Measurements from ENCODE around the gene BRCA1.
"Not testable (repeated sequence)": the region's sequence is repeated elsewhere in the genome, so short reads cannot be mapped to it uniquely, and the experiment has no call there.

Gene BRCA1

DNA sequence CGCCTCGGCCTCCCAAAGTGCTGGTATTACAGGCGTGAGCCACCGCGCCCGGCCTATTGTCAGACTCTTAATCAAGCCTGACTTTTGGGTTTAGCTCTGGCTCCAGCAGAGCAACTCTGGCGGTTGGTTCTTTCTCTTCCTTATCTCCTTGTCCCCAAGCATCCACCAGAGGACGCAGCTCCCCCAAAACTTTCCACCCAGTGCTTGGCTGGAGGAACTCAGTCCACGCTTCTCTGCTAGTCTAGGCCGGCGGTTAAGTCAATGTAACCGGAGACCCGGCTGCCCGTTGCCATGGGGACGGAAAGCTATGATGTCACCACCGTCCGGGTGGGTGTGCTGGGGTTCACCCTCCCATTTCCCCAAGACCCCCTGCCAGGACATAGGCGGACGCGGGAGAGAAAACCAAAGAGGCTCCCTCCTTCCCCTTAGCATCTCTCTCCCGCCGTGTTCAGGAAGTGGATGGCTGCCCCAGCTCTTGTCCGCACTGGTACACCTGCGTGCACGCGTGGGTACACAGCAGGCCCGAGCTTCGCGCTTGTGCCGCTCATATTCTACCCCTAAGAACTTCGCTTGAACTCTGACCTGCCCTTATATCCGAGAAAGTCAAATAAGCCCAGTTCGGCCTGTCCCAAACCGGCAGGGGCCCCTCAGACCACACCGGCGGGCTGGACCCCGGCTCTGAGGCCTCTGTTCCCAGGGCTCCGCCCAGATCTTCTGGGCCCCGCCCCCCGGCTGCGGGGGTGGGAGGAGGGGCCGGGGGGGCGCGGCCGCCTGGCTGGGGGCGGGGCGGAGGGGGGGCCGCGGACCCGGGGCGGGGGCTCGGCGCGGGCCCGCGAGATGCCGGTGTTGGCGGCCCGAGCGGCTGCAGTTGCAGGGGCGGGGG lies 100.5 kb downstream of the BRCA1 start, which contains the start of gene RND2:
Gene RND2, plus strand, starts transcription at position 825 of the 883 bp plus-strand sequence. CDS start 117 bp downstream, outside the sequence.
- DNase-seq, result peak; percentile 78 to 81

DNA sequence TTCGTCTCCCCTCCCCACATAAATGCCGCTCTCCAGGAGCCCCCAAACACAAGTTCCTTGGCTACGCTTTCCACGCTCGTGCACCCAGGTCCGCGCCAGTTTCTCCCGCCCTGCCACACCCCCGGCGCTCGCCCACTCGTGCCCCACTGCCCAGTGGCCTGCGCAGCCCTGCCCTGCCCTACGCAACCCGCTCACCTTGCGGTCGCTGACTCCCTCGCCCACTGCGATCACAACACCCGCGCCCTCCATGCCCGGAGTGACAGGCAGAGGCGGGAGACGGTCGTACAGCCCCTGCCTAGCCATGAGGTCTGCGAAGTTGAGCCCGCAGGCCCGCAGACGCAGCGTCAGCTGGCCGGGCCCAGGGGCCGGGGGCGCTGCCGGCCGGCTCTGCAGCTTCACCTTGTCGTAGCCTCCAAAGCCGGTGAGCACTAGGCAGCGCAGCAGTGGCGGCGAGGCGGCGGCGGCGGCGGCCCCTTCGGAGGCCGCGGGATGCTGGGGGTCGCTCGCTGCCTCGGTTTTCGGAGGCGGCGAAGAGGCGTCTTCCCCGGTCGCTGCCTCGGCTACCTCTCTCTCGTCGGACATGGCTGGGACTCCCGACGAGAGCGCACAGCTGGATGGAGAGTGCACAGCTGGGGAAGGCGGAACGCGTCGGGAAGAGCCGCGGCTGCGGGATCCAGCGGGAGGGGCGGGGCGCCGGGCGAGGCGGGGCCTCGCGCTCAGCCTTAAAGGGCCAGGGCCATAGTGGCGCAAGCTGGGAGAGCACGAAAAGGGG lies 103.2 kb downstream of the BRCA1 start, which contains the start of gene VAT1:
Gene VAT1, minus strand, starts transcription at position 645 of the 772 bp plus-strand sequence. Its CDS starts 63 bp downstream, at position 582.
- peak; percentile 73 to 80 for DNase-seq

DNA sequence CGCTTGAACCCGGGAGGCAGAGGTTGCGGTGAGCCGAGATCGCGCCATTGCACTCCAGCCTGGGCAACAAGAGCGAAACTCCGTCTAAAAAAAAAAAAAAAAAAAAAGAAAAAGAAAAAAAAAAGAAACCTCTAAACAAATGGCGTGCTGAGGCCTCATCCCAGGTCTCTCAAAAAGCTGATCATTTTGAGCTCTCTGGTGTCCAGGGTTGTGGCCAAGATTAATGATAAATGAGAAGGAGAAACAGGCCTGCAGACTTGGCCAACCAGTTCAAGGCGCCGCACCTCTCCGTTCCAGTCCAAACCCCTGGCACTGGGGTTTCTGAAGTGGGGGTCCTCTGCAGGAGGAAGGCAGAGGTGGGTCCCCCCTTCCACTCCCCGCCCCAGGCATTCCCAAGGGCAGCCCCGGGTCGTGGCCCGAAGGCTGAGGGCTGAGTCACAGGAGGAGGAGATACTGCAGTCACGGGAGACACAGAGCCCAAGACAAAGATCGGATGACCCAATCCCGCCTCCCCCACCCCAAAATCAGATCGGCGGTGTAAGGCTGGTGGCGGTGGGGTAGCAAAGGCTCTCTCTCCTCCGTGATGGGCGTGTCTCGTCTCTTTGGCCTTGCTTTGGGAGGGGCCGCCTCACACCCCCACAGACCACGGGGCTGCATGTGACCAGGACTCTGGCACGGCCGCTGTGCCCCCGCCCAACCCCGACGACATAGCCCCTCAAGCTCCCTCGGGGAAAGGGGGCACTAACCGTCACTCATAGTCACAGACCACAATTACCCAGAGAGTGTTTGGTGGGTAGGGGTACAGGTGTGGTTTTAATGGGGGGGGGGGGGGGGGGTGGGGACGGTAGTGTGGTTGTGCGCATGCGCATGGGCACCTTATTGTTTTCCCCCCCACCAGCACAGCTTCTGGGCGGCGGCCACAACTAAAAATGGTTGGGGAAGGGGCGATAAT lies 104.1 kb downstream of the BRCA1 start:
- DNase-seq, result peak in 1 of 2 donors; percentile 43

DNA sequence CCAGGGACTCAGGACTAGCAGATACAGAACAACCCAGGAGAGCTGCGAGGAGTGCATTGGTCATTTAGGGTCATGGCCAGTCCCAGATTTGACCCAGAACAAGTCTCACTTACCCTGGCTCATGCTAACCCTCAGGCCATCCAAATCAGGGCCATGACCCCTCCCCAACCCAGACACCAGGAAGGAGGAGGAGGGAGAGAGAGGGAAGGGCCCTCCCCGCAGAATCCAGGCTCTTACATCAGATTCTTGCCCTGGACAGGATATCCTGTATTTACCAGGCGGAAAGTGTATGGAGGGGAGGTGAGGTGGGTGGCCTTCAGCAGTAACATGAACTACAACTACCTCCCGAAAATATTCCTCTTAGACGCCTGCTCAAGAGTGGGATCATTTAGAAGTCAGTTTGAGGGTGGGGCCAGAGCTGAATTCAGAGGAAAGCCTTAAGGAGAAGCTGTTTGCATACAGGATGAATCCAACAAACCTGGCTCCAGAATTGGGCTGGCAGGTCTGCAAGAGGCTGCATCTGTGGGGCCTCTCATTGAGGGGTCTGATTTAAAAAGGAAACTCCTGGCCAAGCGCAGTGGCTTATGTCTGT lies 105.0 kb downstream of the BRCA1 start:
- DNase-seq, result no peak

DNA sequence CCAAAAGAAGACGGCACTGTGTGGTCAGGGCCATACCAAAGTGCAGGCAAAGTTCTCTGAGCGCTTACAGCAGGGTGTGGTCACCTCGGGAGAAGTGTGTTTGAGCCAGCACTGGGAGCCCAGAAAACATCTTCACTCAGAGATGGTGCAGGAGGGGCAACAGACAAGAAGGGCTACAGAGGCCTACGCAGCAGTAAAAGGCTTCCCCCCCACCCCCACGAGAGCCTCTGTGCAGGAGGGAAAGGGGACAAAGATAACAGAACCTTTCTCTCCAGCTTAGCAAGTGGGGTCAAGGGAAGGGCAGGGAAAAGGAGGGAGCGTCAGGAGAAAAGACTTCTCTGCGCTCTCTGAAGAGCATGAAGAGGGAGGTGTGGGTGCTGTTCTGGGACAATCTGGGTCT lies 105.7 kb downstream of the BRCA1 start:
- DNase-seq, result no peak

DNA sequence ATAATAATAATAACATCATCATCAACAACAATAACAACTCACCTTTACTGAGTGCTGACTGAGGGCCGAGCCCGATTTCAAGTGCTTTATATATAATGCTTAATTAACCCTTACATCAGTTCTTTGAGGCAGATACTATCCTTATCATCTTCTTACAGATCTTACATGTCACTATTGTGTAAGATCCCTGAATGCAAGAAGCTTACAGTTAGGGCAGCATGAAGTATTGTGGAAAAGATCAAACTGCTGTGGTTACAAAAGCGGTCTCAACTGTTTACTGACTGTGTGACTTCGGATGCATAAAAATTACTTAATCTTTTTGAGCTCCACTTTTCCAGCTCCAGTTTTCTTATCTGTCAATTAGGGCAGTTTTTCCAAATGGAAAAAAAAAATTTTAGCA lies 106.2 kb downstream of the BRCA1 start:
- no peak for DNase-seq

DNA sequence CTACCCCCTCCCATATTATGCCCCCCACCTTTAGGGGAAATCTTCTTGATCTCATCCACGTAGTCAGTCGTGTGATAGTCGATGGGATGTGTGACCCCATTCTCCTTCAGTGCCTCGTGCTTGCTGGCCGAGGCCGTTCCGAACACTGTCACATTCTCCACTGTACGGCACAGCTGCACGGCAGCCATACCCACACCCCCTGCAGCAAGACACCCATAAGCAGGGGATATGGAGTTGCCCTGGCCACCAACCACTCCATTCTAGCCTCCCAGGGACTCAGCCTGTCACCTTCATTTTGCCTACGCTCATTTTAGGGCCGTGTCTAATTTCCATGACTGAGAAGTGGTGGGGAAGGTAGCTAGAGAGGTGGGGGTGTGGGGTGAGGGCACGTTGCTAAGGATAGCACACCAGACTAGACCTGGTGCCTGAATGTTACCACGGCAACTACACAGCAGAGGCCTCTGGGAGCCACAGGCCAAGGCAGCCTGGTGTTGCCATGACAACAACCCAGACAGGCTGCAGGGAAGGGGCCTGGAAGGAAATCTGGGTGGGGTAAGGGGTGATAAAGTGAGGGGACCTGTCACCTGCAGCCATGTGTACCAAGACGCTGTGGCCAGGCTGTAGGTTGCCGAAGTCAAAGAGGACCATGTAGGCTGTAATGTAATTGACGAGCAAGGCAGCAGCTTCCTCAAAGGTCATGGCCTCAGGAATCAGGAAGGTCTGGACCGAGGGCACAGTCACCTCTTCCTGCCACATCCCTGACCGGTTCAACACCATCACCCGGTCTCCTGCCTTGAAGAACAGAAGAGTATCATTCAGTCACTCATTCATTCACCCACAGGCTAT lies 106.9 kb downstream of the BRCA1 start:
- DNase-seq, result no peak

DNA sequence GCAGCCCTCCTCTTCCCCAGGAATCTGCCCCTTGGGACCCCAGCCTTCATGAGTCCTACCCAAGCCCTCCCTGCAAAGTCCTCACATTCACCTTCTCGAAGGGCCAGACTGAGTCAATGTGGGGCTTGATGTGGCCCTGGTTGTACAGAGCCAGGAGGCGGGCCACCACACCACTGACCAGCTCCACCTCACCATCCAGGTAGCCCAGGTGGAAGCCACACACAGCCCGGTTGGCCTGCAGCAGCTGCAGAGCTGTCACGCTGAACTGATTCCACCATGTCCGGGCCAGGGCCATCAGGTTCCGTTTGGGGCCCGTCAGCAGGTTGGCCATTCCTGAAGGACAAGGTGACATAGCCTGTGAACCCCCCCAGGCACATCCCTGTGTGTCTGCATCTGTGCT lies 108.9 kb downstream of the BRCA1 start:
- no peak for DNase-seq

DNA sequence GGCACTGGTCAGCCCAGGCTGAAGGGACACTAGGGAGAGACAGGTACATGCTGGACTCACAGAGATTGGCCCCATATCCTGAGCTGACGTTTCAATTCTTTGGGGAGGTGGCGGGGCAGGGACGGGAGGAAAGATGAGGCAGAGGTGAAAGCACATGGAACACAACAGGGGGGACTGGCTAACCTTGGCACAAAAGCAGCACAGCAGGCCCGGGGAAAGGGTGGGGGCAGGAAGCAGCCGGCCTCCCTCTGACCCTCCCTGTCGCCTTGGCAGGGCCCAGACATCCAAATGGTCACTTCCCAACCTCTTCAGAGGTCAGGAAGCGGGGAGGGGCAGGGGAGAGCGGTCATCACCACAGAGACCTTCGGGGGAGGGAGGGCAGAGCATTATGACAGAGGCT lies 109.6 kb downstream of the BRCA1 start:
- DNase-seq, result no peak

DNA sequence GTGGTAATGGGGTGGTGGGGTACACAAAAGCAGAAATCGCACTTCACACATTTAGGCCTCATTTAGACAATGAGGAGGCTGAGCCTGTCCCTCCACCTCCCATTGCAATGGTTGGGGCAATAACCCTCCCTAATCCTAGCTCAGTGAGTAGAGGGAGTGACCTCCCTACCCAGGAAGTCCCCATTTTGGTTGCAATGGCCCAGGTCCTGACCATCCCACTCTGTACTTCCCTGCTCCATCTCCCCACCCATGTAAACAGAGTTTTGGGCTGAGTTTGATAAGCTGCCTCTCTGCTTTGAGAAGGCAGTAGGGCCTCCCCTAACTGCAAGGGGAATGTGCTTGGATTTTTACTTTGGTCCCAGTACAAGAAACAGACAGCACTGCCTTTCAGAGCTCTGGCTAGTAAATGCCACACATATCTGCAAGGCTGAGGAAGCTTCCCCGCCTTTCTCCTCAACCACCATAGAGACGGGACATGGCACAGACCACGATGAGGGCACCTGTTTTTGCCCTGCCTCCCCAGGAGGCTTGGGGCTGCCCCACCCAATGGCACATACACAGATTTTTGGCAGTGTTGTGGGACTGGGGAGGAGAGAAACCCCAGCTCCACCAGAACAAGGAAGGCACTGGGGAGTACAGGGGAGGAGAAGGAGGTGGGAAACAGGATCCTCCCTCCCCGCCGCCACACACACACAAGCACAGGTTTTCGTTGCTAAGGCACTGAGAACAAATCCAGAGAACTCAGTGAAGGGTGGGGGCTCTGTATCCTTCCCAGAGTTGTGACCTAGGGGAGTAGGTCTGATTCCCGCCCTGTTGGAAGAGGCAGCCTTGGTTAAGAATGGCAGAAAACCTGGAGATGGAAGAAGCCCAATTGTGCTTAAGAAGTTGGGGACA lies 110.3 kb downstream of the BRCA1 start:
- DNase-seq, result no peak

DNA sequence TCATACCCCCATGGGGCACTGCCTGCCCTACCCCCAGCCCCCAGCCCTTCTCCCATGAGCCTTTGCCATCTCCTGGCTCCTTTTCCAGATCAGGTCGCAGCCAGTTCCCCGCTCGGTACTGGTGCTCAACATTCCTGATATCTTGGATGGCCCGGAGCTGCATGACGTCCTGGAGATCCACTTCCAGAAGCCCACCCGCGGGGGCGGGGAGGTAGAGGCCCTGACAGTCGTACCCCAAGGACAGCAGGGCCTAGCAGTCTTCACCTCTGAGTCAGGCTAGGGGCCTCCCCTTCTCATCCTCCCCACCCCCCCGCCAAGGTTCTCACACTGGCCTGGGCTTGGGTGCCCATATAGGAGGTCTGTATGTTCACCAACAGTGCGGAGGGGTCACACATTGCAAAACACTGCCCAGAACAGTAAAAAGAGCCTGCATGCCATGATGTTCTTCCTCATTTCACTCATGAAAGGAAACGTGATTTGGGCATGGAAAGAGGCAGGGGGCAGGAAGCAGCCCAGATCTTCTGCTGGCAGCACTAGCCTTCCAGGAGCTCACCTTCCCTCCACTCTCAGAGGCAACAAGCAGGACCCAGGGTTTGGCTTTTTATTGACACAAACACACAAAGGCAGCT lies 111.0 kb downstream of the BRCA1 start:
- no peak for DNase-seq

DNA sequence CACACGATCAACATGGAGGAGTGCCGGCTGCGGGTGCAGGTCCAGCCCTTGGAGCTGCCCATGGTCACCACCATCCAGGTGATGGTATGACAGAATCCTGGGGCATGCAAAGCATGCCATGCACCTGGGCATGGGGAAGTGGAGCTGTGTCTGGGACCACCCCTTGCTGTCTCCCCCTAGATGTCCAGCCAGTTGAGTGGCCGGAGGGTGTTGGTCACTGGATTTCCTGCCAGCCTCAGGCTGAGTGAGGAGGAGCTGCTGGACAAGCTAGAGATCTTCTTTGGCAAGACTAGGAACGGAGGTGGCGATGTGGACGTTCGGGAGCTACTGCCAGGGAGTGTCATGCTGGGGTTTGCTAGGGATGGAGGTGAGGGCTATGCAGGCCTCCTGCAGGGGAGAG lies 111.9 kb downstream of the BRCA1 start:
- no peak for DNase-seq

DNA sequence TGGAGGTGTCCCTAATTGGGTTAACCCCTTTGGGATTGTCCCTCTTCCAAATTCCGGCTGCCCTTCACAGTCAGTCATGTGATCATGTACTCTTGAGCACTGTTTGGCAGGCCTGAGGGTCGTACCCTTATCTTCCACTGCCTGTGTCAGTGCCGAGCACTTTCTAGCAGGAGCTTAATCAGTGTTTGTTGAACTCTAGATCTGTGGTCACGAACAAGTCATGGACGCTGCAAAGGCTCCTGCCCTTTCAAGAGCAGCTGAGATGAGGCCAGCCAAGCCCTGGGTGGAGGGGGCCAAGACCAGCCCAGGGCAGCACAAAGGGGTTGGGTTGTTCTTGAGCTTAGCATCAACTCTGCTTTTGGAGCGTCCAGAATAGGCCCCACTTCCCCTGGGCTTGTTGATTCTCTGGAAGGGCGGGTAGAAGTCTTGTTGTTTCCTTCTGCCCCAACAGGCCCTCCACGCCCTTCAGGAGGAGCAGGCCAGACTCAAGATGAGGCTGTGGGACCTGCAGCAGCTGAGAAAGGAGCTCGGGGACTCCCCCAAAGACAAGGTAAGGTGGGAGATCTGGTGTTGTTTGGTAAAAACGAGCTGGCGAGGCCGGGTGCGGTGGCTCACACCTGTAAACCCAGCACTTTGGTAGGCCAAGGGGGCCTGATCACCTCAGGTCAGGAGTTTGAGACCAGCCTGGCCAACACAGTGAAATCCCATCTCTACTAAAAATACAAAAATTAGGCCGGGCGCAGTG lies 113.3 kb downstream of the BRCA1 start:
- DNase-seq, result no peak

DNA sequence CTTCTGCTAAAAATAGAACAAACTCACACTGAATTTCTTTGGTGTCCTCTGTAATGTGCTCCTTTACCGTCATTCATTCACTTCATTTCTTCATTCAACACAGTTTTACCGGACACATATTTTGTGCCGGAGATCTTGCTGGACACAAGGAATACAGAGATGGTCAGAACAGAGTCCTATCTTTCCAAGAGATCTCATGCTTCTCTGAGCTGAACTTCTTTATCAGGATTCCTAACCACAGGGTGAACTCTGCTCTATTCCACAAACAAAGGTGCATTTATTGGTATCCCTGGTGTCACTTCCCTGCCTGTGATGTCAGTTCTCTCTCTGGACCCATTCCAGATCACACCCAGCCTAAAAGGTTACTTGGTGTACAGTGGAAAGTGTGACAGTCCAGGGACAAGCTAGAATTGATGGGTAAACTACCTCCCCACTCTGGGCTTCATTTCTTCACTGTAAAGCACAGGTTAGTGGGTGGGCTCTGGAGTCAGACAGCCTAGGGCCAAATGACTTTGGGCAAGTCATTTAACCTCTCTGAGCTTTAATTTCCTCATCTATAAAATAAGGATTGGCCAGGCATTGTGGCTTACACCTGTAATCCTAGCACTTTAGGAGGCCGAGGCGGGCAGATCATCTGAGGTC lies 114.4 kb downstream of the BRCA1 start:
- DNase-seq, result no peak

DNA sequence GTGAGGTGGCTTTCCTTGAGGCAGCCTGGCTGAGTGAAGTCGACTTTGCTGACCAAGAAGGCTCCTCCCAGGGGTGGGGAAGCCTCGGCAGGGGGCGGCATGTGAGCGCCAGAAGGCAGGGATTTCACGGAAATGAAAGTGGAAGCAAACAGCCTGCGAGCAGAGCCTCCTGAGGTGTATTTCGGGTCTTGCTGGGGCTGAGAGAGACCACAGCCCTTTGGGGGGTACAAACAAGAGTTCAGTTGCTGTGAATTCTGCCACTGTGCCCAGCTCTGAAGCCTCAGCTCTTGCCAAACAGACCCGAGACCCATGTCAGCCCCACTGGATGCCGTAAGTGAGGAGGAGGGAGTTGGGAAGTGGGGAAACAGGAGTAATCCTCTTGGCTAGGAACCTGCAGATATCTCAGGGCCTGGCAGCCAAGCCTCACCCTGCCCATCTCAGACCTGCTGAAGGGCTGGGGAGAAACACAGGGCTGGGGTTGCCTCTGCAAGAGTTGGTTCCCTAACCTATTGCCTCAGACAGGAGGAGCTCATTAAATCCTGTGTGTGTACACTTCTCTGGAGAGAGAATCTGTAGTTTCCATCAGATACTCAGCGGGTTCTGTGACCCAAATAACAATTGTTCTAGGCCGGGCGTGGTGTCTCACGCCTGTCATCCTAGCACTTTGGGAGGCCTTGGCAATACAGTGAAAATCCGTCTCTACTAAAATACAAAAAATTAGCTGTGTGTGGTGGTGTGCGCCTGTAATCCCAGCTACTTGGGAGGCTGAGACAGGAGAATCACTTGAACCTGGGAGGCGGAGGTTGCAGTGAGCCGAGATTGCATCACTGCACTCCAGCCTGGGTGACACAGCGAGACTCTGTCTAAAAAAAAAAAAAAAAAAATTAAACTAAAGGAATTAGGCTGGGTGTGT lies 118.3 kb downstream of the BRCA1 start, which contains the start of gene IFI35:
Gene IFI35, plus strand, starts transcription at position 146 of the 913 bp plus-strand sequence. Its CDS starts 164 bp downstream, at position 310.
- peak; percentile 85 for DNase-seq

DNA sequence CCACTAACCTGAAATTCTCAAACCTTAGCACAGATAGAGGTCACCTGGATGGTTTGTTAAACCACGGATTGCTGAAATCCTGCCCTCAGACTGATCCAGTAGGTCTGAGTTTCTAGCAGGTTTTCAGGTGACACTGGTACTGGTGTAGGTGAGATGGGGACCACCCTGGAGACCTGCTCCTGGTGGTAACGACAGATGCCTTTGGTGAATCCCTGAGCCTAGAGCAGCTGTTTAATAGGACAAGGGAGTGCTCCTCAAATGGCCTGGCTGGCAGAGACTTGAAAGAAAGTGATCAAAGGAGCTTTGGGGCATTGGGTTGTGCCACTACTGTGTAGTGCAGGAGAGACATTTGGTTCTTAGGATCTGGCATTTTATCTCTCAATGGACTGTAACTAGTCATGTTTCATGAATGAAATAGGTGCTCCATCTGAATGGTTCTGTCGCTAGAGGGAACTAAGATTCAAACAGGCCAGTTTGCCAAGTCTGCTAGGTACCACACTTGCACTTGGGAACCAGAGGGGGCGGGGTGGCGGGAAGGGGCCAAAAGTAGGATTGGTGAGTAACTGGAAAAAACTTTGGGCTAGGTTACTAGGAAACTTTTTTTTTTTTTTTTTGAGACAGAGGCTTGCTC lies 121.5 kb downstream of the BRCA1 start:
- no peak for DNase-seq

DNA sequence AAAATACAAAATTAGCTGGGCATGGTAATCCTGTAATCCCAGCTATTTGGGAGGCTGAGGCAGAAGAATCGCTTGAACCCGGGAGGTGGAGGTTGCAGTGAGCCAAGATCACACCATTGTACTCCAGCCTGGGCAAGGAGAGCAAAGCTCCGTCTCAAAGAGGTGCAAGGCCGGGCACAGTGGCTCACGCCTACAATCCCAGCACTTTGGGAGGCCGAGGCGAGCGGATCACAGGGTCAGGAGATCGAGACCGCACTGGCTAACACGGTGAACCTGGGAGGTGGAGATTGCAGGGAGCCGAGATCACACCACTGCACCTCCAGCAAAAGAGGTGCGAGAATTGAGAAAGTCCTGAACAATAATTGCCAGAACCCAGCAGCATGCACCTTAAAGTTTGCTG lies 124.3 kb downstream of the BRCA1 start:
- DNase-seq, result not testable (repeated sequence)
